OCI-LY7 (cell line): ENCODE measurements around the gene CTNNA3.

ENCODE experiments used
- EZH2phosphoT487 ChIP-seq: fragments of 200-600 bp; sonication (generic); IDR thresholded peaks from 2 replicates; pipeline ENCODE4 v1.6.1; 2018; ENCODE audit warnings: low read depth, borderline replicate concordance, mild to moderate bottlenecking, mixed run types, antibody characterized with exemption, low read length, moderate library complexity, mixed read lengths
- TF ChIP-seq, protein P1 (sequence below): fragments of 200-600 bp; sonication (generic); conservative IDR thresholded peaks from 2 replicates; pipeline ENCODE4 v1.5.1; 2014; ENCODE audit warnings: mild to moderate bottlenecking, antibody characterized with exemption, low read length, moderate library complexity, mixed read lengths

DNA sequence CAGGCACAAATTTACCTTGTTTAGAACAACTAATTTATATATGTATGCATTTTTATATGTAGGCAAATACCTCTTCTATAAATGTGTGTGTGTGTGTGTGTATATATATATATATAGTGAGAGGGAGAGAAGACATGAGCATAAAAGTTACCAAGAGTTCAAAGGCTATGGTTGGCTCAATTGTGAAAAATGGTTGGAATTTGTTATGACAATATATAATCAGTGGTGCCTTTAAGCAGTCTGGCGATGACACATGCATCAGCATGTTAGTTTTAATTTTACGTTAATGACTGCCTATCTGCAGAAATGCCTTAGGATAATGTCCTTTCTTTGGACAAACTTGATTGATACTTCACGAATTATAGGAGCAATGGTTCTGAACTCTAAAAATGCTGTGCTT, 1750.9 kb downstream of the CTNNA3 start:
- TF ChIP-seq, protein P1, sequence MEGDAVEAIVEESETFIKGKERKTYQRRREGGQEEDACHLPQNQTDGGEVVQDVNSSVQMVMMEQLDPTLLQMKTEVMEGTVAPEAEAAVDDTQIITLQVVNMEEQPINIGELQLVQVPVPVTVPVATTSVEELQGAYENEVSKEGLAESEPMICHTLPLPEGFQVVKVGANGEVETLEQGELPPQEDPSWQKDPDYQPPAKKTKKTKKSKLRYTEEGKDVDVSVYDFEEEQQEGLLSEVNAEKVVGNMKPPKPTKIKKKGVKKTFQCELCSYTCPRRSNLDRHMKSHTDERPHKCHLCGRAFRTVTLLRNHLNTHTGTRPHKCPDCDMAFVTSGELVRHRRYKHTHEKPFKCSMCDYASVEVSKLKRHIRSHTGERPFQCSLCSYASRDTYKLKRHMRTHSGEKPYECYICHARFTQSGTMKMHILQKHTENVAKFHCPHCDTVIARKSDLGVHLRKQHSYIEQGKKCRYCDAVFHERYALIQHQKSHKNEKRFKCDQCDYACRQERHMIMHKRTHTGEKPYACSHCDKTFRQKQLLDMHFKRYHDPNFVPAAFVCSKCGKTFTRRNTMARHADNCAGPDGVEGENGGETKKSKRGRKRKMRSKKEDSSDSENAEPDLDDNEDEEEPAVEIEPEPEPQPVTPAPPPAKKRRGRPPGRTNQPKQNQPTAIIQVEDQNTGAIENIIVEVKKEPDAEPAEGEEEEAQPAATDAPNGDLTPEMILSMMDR: no peak
- TF ChIP-seq EZH2phosphoT487: no peak
